Activated CD8-positive, alpha-beta memory T cell treated with anti-CD3 and anti-CD28 coated beads, Interleukin-2, amount 50 U/mL, for 24 hours (primary cell): ENCODE measurements around the gene MYCN.
"Not testable (repeated sequence)": the region's sequence is repeated elsewhere in the genome, so short reads cannot be mapped to it uniquely, and the experiment has no call there.

ENCODE experiments used
- DNase-seq: peaks from one replicate; pipeline ENCODE4 v3.0.0-alpha.2; 2020; ENCODE audit errors: extremely low read depth

MYCN gene

GRCh38 chr2:15939854-15940660, at the start of gene MYCN:
Gene MYCN, plus strand, starts transcription at chr2:15940550. Its CDS starts 1,515 bp downstream, at chr2:15942065.
- DNase-seq: peak; percentile 9

- no peak for DNase-seq
Measured at GRCh38 chr2:15890936-15891905, 49.1 kb upstream of the MYCN start.

GRCh38 chr2:15892151-15892880, 48.0 kb upstream of the MYCN start:
- DNase-seq: no peak

- DNase-seq: no peak
Measured at GRCh38 chr2:15893085-15893484, 47.3 kb upstream of the MYCN start.

- no peak for DNase-seq
Measured at GRCh38 chr2:15893689-15894480, 46.5 kb upstream of the MYCN start.

GRCh38 chr2:15894481-15895144, 45.7 kb upstream of the MYCN start:
- no peak for DNase-seq

- no peak for DNase-seq
Measured at GRCh38 chr2:15895615-15896469, 44.5 kb upstream of the MYCN start.

GRCh38 chr2:15896859-15897258, 43.5 kb upstream of the MYCN start:
- no peak for DNase-seq

GRCh38 chr2:15897431-15898098, 42.8 kb upstream of the MYCN start:
- no peak for DNase-seq

GRCh38 chr2:15899327-15899612, 41.1 kb upstream of the MYCN start:
- DNase-seq: no peak

- no peak for DNase-seq
Measured at GRCh38 chr2:15899751-15900493, 40.4 kb upstream of the MYCN start.

GRCh38 chr2:15901095-15901807, 39.1 kb upstream of the MYCN start:
- no peak for DNase-seq

GRCh38 chr2:15901808-15902130, 38.6 kb upstream of the MYCN start:
- no peak for DNase-seq

- DNase-seq: not testable (repeated sequence)
Measured at GRCh38 chr2:15903910-15904309, 36.4 kb upstream of the MYCN start.

- DNase-seq: no peak
Measured at GRCh38 chr2:15905267-15905645, 35.1 kb upstream of the MYCN start.

GRCh38 chr2:15905986-15906491, 34.3 kb upstream of the MYCN start:
- DNase-seq: no peak

- DNase-seq: no peak
Measured at GRCh38 chr2:15906778-15907177, 33.6 kb upstream of the MYCN start.
